Natural killer cell (primary cell): ENCODE data around the gene ZNF764. TPM values are rescaled to one million over a fixed set of nuclear protein-coding genes. Genes with fewer than 3 reads are reported as not detected.

Source experiments
- ATAC-seq, 3 donors: fragments of 150-1000 bp in 2 of 3; fragments of 200-7000 bp in 1 of 3; cut with Tn5 transposase; 1 replicate in 1 of 3; 2 replicates in 2 of 3; pipeline ENCODE4 v1.10.0; 2021; ENCODE audit warnings: mild to moderate bottlenecking in 2 of 3, moderate library complexity in 2 of 3
- DNase-seq, 2 donors: peaks; one replicate each; pipeline versions ENCODE4 v3.0.0 to v3.0.0-alpha.2; 2013 to 2021; ENCODE audit warnings: mixed read lengths in 1 of 2
- H3K27ac ChIP-seq: one replicate; pipeline ENCODE4 v1.5.1; 2013; ENCODE audit warnings: mild to moderate bottlenecking, low read length
- H3K27me3 ChIP-seq: one replicate; pipeline ENCODE4 v1.6.1; 2013; ENCODE audit warnings: low read length; ENCODE audit not compliant: control insufficient read depth, insufficient read depth
- H3K36me3 ChIP-seq: one replicate; pipeline ENCODE4 v1.6.1; 2013; ENCODE audit warnings: low read length; ENCODE audit not compliant: control insufficient read depth, insufficient read depth
- H3K4me1 ChIP-seq: one replicate; pipeline ENCODE4 v1.6.1; 2013; ENCODE audit warnings: low read length; ENCODE audit not compliant: control insufficient read depth, insufficient read depth
- H3K4me3 ChIP-seq: one replicate; pipeline ENCODE4 v1.5.1; 2013; ENCODE audit warnings: low read length
- H3K9me3 ChIP-seq: one replicate; pipeline ENCODE4 v1.6.1; 2013; ENCODE audit warnings: low read length; ENCODE audit not compliant: control insufficient read depth, insufficient read depth
- H3K27ac Mint-ChIP-seq, 2 donors: one replicate each; pipeline ENCODE4 v1.8.0; 2022; ENCODE audit warnings: mild to moderate bottlenecking in 2 of 2, mixed read lengths in 2 of 2, moderate library complexity in 1 of 2
- H3K27me3 Mint-ChIP-seq, 2 donors: one replicate each; pipeline ENCODE4 v1.8.0; 2022; ENCODE audit warnings: low read depth in 2 of 2, mixed read lengths in 2 of 2
- H3K36me3 Mint-ChIP-seq: one replicate; pipeline ENCODE4 v1.8.0; 2022; ENCODE audit warnings: mixed read lengths
- H3K4me1 Mint-ChIP-seq, 2 donors: one replicate each; pipeline ENCODE4 v1.8.0; 2022; ENCODE audit warnings: mixed read lengths in 2 of 2
- H3K4me3 Mint-ChIP-seq: one replicate; pipeline ENCODE4 v1.8.0; 2022; ENCODE audit warnings: mild to moderate bottlenecking, moderate library complexity, mixed read lengths
- H3K9me3 Mint-ChIP-seq, 2 donors: one replicate each; pipeline ENCODE4 v1.8.0; 2022; ENCODE audit warnings: mixed read lengths in 2 of 2
- WGBS: methylation state at CpG from one replicate; pipeline ENCODE4 v1.1.7; 2013; ENCODE audit warnings: missing lambda C conversion rate; ENCODE audit not compliant: insufficient coverage; 5-methylcytosine and 5-hydroxymethylcytosine counted together
- intact Hi-C: fragments of 100-400 bp; cut with micrococcal nuclease; formaldehyde crosslinking; loops from one replicate; pipeline ENCODE4 v1.14.2; 2022
- total RNA-seq, 4 donors: library from RNA; stranded (reverse); fragments of 120-200 nt in 1 of 4; gene quantifications; one replicate each; pipeline versions ENCODE4 v1.2.3 to v1.2.4, GENCODE V29; 2013 to 2022
- TF ChIP-seq, protein P1 (sequence below): fragments of 200-600 bp; IDR thresholded peaks from one replicate; pipeline ENCODE4 v1.8.0; 2022; ENCODE audit warnings: antibody characterized with exemption

Gene ZNF764
- total RNA-seq, 3 donors from 2014 or later (not counting 1 experiment from before 2014, with no cell fraction given), result 9.6 to 13.0 (median 11.7) TPM

DNA sequence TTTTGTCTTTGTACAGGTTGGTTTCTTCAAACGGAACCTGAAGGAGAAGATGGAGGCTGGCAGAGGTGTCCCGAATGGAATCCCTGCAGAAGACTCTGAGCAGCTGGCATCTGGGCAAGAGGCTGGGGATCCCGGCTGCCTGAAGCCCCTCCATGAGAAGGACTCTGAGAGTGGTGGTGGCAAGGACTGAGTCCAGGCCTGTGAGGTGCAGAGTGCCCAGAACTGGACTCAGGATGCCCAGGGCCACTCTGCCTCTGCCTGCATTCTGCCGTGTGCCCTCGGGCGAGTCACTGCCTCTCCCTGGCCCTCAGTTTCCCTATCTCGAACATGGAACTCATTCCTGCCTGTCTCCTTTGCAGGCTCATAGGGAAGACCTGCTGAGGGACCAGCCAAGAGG, 36.7 kb downstream of the ZNF764 start:
- peak overlapping the region; percentile 22 to 79 for H3K27ac Mint-ChIP-seq
- peaks cover 53% of the 10 kb centered on the region for H3K36me3 ChIP-seq
- no peak for ATAC-seq

DNA sequence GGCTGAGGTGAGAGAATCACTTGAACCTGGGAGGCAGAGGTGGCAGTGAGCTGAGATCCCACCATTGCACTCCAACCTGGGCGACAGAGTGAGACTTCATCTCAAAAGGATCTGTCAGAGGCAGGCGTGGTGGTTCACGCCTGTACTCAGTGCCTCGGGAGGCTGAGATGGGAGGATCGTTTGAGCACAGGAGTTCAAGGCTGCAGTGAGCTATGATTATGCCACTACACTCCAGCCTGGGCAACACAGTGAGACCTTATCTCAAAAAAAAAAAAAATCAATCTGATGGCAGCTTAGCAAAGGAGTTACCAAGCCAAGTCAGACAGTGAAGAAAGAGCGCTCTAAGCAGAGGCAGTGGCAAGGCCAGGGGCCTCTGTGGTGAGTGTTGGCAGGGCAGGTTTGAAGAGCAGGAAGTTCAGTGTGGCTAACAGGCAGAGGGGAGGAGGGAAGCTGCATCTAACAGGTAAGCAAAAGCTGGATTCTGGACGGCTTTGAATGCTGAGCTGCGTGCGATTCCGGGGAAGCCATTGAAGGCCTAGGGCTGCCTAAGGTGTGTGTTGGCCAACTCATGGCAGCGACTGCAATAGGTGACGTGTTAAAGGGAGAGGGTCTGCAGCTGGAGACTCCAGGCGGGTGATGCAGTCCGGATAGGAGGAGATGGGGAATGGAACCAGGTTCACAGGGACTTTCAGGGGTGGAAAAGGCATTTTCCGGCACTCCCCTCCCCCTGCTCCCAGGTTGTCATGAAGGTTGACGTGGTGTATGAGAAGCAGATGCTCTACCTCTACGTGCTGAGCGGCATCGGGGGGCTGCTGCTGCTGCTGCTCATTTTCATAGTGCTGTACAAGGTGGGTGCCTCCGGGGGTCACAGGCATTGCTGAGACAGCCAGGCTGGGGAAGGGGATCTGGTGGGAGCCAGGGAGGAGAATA, 38.8 kb downstream of the ZNF764 start:
- H3K27ac Mint-ChIP-seq, result peak overlapping the region; percentile 74 to 77
- H3K36me3 Mint-ChIP-seq, result peaks cover 18% of the 10 kb centered on the region
- Histone ChIP-seq H3K9me3 (no peaks in the 10 kb centered on the region), H3K4me1 (peaks cover 22% of the 10 kb centered on the region), H3K4me3 (no peak overlapping the region), H3K27ac (no peak overlapping the region), H3K36me3 (peaks cover 73% of the 10 kb centered on the region), H3K27me3 (no peaks in the 10 kb centered on the region)
- H3K27me3 Mint-ChIP-seq, result no peaks in the 10 kb centered on the region
- intact Hi-C loops, result no loop called here
- 85% methylated on average over 20 of the region's 20 CpGs for WGBS
- H3K4me1 Mint-ChIP-seq, result peaks cover 22 to 31% of the 10 kb centered on the region in 2 donors
- ATAC-seq (no peak), DNase-seq (no peak)
- H3K9me3 Mint-ChIP-seq, result no peaks in the 10 kb centered on the region
- TF ChIP-seq, protein P1, sequence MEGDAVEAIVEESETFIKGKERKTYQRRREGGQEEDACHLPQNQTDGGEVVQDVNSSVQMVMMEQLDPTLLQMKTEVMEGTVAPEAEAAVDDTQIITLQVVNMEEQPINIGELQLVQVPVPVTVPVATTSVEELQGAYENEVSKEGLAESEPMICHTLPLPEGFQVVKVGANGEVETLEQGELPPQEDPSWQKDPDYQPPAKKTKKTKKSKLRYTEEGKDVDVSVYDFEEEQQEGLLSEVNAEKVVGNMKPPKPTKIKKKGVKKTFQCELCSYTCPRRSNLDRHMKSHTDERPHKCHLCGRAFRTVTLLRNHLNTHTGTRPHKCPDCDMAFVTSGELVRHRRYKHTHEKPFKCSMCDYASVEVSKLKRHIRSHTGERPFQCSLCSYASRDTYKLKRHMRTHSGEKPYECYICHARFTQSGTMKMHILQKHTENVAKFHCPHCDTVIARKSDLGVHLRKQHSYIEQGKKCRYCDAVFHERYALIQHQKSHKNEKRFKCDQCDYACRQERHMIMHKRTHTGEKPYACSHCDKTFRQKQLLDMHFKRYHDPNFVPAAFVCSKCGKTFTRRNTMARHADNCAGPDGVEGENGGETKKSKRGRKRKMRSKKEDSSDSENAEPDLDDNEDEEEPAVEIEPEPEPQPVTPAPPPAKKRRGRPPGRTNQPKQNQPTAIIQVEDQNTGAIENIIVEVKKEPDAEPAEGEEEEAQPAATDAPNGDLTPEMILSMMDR, result no peak
- no peak overlapping the region for H3K4me3 Mint-ChIP-seq

More for the DNA sequence above, 36.7 kb downstream of the ZNF764 start:
- no peak overlapping the region for H3K4me3 ChIP-seq
- H3K27ac ChIP-seq, result no peak overlapping the region
- TF ChIP-seq, protein P1, result no peak
- no peaks in the 10 kb centered on the region for H3K9me3 ChIP-seq
- peaks cover 18% of the 10 kb centered on the region for H3K36me3 Mint-ChIP-seq
- no peaks in the 10 kb centered on the region for H3K27me3 ChIP-seq
- H3K4me3 Mint-ChIP-seq, result no peak overlapping the region
- no peak for DNase-seq
- 92% methylated on average over 7 of the region's 7 CpGs for WGBS
- intact Hi-C loops, result no loop called here
- H3K4me1 ChIP-seq, result peaks cover 24% of the 10 kb centered on the region
- H3K4me1 Mint-ChIP-seq, result peaks cover 14 to 27% of the 10 kb centered on the region in 2 donors
- H3K9me3 Mint-ChIP-seq, result no peaks in the 10 kb centered on the region
- H3K27me3 Mint-ChIP-seq, result no peaks in the 10 kb centered on the region

DNA sequence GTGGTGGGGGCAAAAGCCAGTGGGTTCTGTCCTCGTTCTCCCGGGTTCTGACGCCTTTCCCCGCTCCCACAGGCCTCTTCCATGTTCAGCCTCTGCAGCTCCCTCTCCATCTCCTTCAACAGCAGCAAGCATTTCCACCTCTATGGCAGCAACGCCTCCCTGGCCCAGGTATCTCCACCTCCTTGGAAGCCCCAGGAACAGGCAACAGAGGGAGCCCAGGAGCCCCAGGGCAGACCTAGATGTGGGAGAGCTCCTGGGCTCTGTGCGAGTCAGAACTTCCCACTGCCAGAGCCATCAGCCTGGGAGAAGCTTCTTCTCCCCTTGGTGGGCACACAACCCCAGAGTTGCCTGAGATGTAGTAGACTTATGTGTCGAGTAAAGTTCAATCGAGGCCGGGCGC, 39.6 kb downstream of the ZNF764 start:
- Mint-ChIP-seq H3K4me3 (no peak overlapping the region), H3K27ac (peak overlapping the region; percentile 74 to 77)
- 100% methylated on average over 6 of the region's 10 CpGs for WGBS

More for the DNA sequence above, 39.6 kb downstream of the ZNF764 start:
- peaks cover 18% of the 10 kb centered on the region for H3K36me3 Mint-ChIP-seq
- H3K9me3 Mint-ChIP-seq, result no peaks in the 10 kb centered on the region
- H3K4me1 ChIP-seq, result peaks cover 22% of the 10 kb centered on the region
- no peak for DNase-seq
- no peak for ATAC-seq
- no peak overlapping the region for H3K4me3 ChIP-seq
- H3K9me3 ChIP-seq, result no peaks in the 10 kb centered on the region
- intact Hi-C loops, result no loop called here
- H3K4me1 Mint-ChIP-seq, result peaks cover 22 to 31% of the 10 kb centered on the region in 2 donors
- H3K27me3 ChIP-seq, result no peaks in the 10 kb centered on the region
- no peaks in the 10 kb centered on the region for H3K27me3 Mint-ChIP-seq
- peaks cover 80% of the 10 kb centered on the region for H3K36me3 ChIP-seq
- H3K27ac ChIP-seq, result no peak overlapping the region
- TF ChIP-seq, protein P1, result no peak
